GM12878 (cell line): ENCODE measurements around the gene AP2A2.

ENCODE experiments used
- ATF7 ChIP-seq: fragments of 450-650 bp; IDR thresholded peaks from 2 replicates; pipeline ENCODE4 v1.6.1; 2016; ENCODE audit warnings: low read depth, mild to moderate bottlenecking
- CTCF ChIP-seq, 3 experiments: IDR thresholded peaks in 2 of 3; conservative IDR thresholded peaks in 1 of 3; 2 replicates each; pipeline ENCODE4 v1.5.1; 2011; ENCODE audit warnings: low read depth in 3 of 3, low read length in 3 of 3, mild to moderate bottlenecking in 3 of 3, control low read depth in 2 of 3, moderate library complexity in 2 of 3, inconsistent platforms in 1 of 3, mixed read lengths in 1 of 3; ENCODE audit not compliant: control insufficient read depth in 2 of 3, insufficient read depth in 1 of 3; ENCODE audit errors: extremely low read depth in 1 of 3
- EP300 ChIP-seq, 2 experiments: fragments of 150-350 bp in 1 of 2; IDR thresholded peaks; 2 replicates each; pipeline ENCODE4 v1.6.1; 2011 to 2012; ENCODE audit warnings: low read depth in 2 of 2, low read length in 2 of 2, borderline replicate concordance in 1 of 2, improper control_type of control experiment in 1 of 2, inconsistent platforms in 1 of 2; ENCODE audit not compliant: control insufficient read depth in 1 of 2
- POLR2A ChIP-seq: IDR thresholded peaks from 2 replicates; pipeline ENCODE4 v1.6.1; 2011; ENCODE audit warnings: low read depth, mild to moderate bottlenecking, low read length
- PRDM15 ChIP-seq: fragments of 450-650 bp; formaldehyde crosslinking; IDR thresholded peaks from 2 replicates; pipeline ENCODE4 v1.4.0; 2020; ENCODE audit warnings: mild to moderate bottlenecking, moderate library complexity
- SREBF1 ChIP-seq: IDR thresholded peaks from 2 replicates; pipeline ENCODE4 v1.6.1; 2012; ENCODE audit warnings: mild to moderate bottlenecking, low read length

- TF ChIP-seq SREBF1 (no peak), ATF7 (no peak), CTCF (IDR thresholded peaks at IDR 0.05 in 2 of 3, conservative IDR thresholded peaks at IDR 0.05 in 1 of 3; ENCODE audit: control insufficient read depth in 2 of 3, extremely low read depth in 1 of 3, insufficient read depth in 1 of 3, low read depth in 3 of 3, low read length in 3 of 3) (no peak), EP300 (IDR thresholded peaks at IDR 0.05; ENCODE audit: borderline replicate concordance in 1 of 2, control insufficient read depth in 1 of 2, low read depth in 2 of 2, low read length in 2 of 2) (no peak), PRDM15 (CRISPR knock-in tag) (no peak), POLR2A (no peak)
These were observed 3.7 kb downstream of the AP2A2 start for GRCh38 chr11:929405-929804.
